ENCODE data around the gene M1AP. TPM values are rescaled to one million over a fixed set of nuclear protein-coding genes. Genes with fewer than 3 reads are reported as not detected.

The M1AP gene
- total RNA-seq, 1 experiment from 2014 or later = 7.6 TPM

DNA sequence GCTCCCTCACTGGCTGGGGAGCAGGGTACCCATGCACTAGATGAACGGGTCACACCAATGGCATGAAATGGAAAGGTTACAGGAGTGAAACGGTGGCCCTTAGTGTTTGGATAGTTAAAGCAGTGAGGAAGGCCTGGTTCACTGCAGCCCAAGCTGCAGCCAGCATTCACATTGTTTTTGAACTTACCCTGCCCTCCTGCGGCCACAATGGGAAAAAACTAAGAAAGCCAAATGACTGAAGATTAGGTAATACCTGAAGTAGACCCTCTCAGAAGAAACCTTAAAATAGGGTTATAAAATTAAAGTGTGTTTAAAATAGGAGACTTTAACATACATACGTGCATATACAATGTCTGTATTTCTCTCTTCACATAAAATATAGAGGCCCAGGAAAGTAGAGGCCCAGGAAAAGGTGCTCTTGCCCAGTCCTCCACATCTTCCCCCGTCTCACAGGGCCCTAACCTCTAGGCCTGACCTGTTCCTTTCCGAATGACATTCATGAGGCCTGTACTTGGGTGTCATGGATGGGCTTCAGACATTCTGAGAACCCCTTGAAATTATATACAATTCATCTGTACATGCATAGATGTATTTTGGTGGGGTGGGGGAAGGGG, 60.4 kb downstream of the M1AP start:
- no peaks in the 10 kb centered on the region for H3K36me3 Mint-ChIP-seq (ENCODE audit: insufficient read depth in 1 of 3, low read depth in 3 of 3)
- no peak overlapping the region for H2BK12ac ChIP-seq (ENCODE audit: insufficient read length, low read depth, low read length)
- no peak overlapping the region for H3K14ac ChIP-seq (ENCODE audit: insufficient read depth, low read length)
- H2BK5ac ChIP-seq (ENCODE audit: insufficient read length, low read length) = no peak overlapping the region
- H3K27ac ChIP-seq (ENCODE audit: insufficient read length, low read depth, low read length) = no peak overlapping the region
- no peak overlapping the region for H2BK20ac ChIP-seq (ENCODE audit: low read depth, low read length, poor library complexity, severe bottlenecking)
- WGBS (ENCODE audit: extremely low coverage, insufficient read length, low lambda C conversion rate) = no CpG with 5 or more reads among the region's 6 CpGs
- H3K23me2 ChIP-seq (ENCODE audit: insufficient read length, low read depth, low read length, poor library complexity, severe bottlenecking) = no peaks in the 10 kb centered on the region
- H3K27ac Mint-ChIP-seq = peak overlapping the region in 1 of 3 experiments; percentile 15; a peak in 1 of 7 replicates
- no peak overlapping the region for H3K4me2 ChIP-seq (ENCODE audit: insufficient read depth, insufficient read length, low read length)
- no peak overlapping the region for H3K56ac ChIP-seq (ENCODE audit: insufficient read length, low read depth, low read length)
- no peaks in the 10 kb centered on the region for H4K20me1 ChIP-seq (ENCODE audit: control insufficient read depth, insufficient read depth, insufficient read length)
- no peak overlapping the region for H4K5ac ChIP-seq (ENCODE audit: insufficient read length, low read depth, low read length)
- no peak overlapping the region for H3T11ph ChIP-seq (ENCODE audit: low read length)
- no peak overlapping the region for H2BK15ac ChIP-seq (ENCODE audit: low read depth, low read length)
- H3K18ac ChIP-seq (ENCODE audit: insufficient read length, low read depth, low read length) = no peak overlapping the region
- no peak overlapping the region for H2AFZ ChIP-seq (ENCODE audit: low read length)
- H3K4me1 Mint-ChIP-seq = peaks cover 13 to 17% of the 10 kb centered on the region in 2 experiments
- no peaks in the 10 kb centered on the region for H3K9me3 Mint-ChIP-seq
- H3K23ac ChIP-seq (ENCODE audit: insufficient read length, low read depth, low read length) = no peak overlapping the region
- TF ChIP-seq, protein P1, sequence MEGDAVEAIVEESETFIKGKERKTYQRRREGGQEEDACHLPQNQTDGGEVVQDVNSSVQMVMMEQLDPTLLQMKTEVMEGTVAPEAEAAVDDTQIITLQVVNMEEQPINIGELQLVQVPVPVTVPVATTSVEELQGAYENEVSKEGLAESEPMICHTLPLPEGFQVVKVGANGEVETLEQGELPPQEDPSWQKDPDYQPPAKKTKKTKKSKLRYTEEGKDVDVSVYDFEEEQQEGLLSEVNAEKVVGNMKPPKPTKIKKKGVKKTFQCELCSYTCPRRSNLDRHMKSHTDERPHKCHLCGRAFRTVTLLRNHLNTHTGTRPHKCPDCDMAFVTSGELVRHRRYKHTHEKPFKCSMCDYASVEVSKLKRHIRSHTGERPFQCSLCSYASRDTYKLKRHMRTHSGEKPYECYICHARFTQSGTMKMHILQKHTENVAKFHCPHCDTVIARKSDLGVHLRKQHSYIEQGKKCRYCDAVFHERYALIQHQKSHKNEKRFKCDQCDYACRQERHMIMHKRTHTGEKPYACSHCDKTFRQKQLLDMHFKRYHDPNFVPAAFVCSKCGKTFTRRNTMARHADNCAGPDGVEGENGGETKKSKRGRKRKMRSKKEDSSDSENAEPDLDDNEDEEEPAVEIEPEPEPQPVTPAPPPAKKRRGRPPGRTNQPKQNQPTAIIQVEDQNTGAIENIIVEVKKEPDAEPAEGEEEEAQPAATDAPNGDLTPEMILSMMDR (conservative IDR thresholded peaks at IDR 0.05) = peak; percentile 83
- H3K27me3 ChIP-seq (ENCODE audit: insufficient read depth, low read length) = no peaks in the 10 kb centered on the region; the same call in 1 of the 2 replicates
- H3K79me1 ChIP-seq (ENCODE audit: insufficient read depth, low read depth, low read length, poor library complexity, severe bottlenecking) = no peaks in the 10 kb centered on the region
- no peak overlapping the region for H4K8ac ChIP-seq (replicated peaks; ENCODE audit: insufficient read length, low read depth, low read length)
- DNase-seq = peak; percentile 71
- H3K9me3 ChIP-seq (ENCODE audit: control insufficient read depth, low read depth, low read length) = no peaks in the 10 kb centered on the region
- H3K4ac ChIP-seq (ENCODE audit: low read depth, low read length) = no peak overlapping the region
- peaks cover 5% of the 10 kb centered on the region; the same call in 1 of the 2 replicates for H3K4me1 ChIP-seq (ENCODE audit: insufficient read depth, low read length)
- no peaks in the 10 kb centered on the region for H3K79me2 ChIP-seq (ENCODE audit: insufficient read depth, low read length)
- no peak overlapping the region for H2AK5ac ChIP-seq (ENCODE audit: insufficient read length, low read length)
- H3K4me3 Mint-ChIP-seq = no peak overlapping the region; a peak in 1 of 5 replicates
- no peak overlapping the region for H4K91ac ChIP-seq (ENCODE audit: insufficient read length, low read depth, low read length)
- H2BK120ac ChIP-seq (ENCODE audit: low read depth, low read length, poor library complexity, severe bottlenecking) = no peak overlapping the region
- peaks cover 2% of the 10 kb centered on the region for H3K27me3 Mint-ChIP-seq (ENCODE audit: low read depth)
- no peak overlapping the region for H3K9ac ChIP-seq (ENCODE audit: extremely low read depth, insufficient read length, low read length)
